HG03575 (cell line): ENCODE results near the gene KCNMA1.

Experiments
- ATAC-seq: cut with Tn5 transposase; IDR thresholded peaks from one replicate; pipeline ENCODE4 v1.9.1; 2021; ENCODE audit not compliant: unreplicated experiment, insufficient number of reproducible peaks, low FRiP score; ENCODE audit errors: extremely low read depth

Gene KCNMA1

GRCh38 chr10:77297393-77297739 is 340.2 kb downstream of the KCNMA1 start:
- no peak for ATAC-seq

GRCh38 chr10:77296534-77297392 is 340.8 kb downstream of the KCNMA1 start:
- ATAC-seq = no peak

- no peak for ATAC-seq
These were observed 343.8 kb downstream of the KCNMA1 start for GRCh38 chr10:77293773-77294172.

GRCh38 chr10:77293347-77293746 is 344.3 kb downstream of the KCNMA1 start:
- ATAC-seq = no peak

- no peak for ATAC-seq
These were observed 345.8 kb downstream of the KCNMA1 start for GRCh38 chr10:77291596-77292505.

GRCh38 chr10:77290528-77291155 is 347.0 kb downstream of the KCNMA1 start:
- ATAC-seq = no peak

- no peak for ATAC-seq
These were observed 347.8 kb downstream of the KCNMA1 start for GRCh38 chr10:77289790-77290189.

- ATAC-seq = no peak
These were observed 348.5 kb downstream of the KCNMA1 start for GRCh38 chr10:77289027-77289501.

GRCh38 chr10:77287647-77288120 is 349.9 kb downstream of the KCNMA1 start:
- ATAC-seq = no peak

- ATAC-seq = no peak
These were observed 350.8 kb downstream of the KCNMA1 start for GRCh38 chr10:77286531-77287508.

- ATAC-seq = no peak
These were observed 352.0 kb downstream of the KCNMA1 start for GRCh38 chr10:77285529-77286182.

- no peak for ATAC-seq
These were observed 352.8 kb downstream of the KCNMA1 start for GRCh38 chr10:77284797-77285196.

- ATAC-seq = no peak
These were observed 354.3 kb downstream of the KCNMA1 start for GRCh38 chr10:77283326-77283725.

GRCh38 chr10:77282163-77282562 is 355.4 kb downstream of the KCNMA1 start:
- ATAC-seq = no peak

GRCh38 chr10:77281719-77282118 is 355.9 kb downstream of the KCNMA1 start:
- no peak for ATAC-seq

GRCh38 chr10:77279207-77279606 is 358.4 kb downstream of the KCNMA1 start:
- ATAC-seq = no peak

- ATAC-seq = no peak
These were observed 363.4 kb downstream of the KCNMA1 start for GRCh38 chr10:77274046-77274795.
